ENCODE results near the gene C16orf89. TPM values are rescaled to one million over a fixed set of nuclear protein-coding genes. Genes with fewer than 3 reads are reported as not detected.

Gene C16orf89
- polyA plus RNA-seq, 10 donors: 0.15 to 0.94 (median 0.53) TPM; not detected in 2

- no peak for DNase-seq
Observed at GRCh38 chr16:5005916-5006315, 59.8 kb downstream of the C16orf89 start.

DNA sequence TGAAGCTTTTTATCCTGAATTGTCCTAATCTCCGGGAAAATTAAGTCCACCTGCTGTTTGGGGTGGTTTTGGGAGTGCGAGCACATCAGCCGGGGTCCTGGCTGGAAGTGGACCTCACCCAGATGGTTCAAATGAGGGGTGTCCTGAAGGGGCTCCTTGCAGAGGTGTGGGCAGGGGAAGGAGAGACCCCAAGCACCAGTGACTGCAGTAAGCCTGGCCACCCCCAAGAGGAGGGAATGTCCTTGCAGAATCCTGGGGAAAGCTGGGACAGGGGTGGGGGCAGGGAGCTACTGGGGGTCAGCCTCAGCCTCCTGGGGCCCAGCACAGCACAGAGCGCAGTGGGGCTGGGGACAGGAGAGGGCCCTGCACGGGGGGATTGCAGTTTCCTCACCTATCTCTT is 61.4 kb downstream of the C16orf89 start:
- DNase-seq: no peak

GRCh38 chr16:5003828-5004227 is 61.9 kb downstream of the C16orf89 start:
- no peak for DNase-seq

GRCh38 chr16:5003211-5003610 is 62.5 kb downstream of the C16orf89 start:
- DNase-seq: no peak

DNA sequence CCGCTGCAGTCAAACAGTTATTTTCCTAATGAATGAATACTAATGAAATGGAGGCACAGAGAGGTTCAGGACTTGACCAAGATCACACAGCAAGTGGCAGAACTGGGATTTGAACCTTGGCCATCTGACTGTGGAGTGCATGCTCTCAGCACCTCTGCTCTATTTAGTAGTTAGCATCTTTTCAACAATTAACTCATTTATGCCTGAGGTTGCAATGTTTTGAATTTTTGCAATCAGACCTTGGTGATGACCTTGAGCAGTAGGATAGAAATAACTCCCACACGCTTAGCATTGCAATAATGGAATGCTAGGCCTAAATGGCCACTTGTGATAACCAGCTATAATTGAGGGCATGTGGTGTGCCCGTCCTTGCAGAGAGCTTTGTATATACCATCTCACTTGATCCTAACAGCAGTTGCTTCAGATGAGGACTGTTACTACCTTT is 63.0 kb downstream of the C16orf89 start:
- no peak for DNase-seq

DNA sequence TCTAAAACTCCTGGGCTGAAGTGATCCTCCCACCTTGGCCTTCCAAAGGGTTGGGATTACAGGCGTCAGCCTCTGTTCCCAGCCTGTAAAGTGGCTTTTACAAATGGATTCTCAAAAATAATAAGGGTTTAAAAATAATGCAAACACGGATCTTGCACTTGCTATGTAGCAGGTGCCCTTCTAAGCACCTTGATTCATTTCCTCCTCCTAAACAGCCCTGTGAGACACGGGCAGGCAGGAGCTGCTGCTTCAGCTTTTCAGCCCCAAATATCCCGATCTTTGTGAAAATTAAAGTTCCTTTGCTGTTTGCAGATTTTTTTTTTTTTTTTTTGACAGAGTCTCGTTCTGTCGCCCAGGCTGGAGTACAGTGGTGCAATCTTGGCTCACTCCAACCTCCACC is 63.8 kb downstream of the C16orf89 start:
- no peak for DNase-seq

DNA sequence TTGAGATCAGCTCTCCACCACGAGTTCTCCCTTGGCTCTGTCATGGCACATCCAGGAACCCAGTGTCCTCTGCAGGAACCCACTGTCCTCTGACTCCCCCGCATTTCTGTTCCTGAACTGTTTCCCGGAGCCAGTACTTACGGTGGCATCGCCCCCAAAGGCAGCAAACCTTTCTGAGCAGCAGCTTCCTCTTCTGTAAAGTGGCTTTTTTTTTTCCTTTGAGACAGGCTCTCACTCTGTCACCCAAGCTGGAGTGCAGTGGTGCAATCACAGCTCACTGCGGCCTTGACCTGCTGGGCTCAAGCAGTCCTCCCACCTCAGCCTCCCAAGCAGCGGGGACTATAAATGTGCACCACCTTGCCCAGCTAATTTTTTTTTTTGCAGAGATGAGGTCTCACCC is 64.2 kb downstream of the C16orf89 start:
- DNase-seq: no peak

GRCh38 chr16:5000573-5001001 is 65.2 kb downstream of the C16orf89 start:
- no peak for DNase-seq

- no peak for DNase-seq
Observed at GRCh38 chr16:4994719-4995434, 70.9 kb downstream of the C16orf89 start.

Other genes with a start within 250 kb of the C16orf89 start
- gene GLYR1, start 218.7 kb downstream of the C16orf89 start, polyA plus RNA-seq (ENCODE audit: insufficient read length in 10 of 10): 10 to 100 TPM; 40.5 to 61.3 (median 49.6) TPM
- 10 to 100 TPM; 15.8 to 23.0 (median 19.5) TPM for gene UBN1, start 218.5 kb downstream of the C16orf89 start, polyA plus RNA-seq (ENCODE audit: insufficient read length in 10 of 10)
- 10 to 100 TPM in 2 of 10 donors, 1 to 10 TPM in 6, under 1 TPM in 2; 0.57 to 20.2 (median 1.2) TPM for gene PPL, start 128.8 kb downstream of the C16orf89 start, polyA plus RNA-seq (ENCODE audit: insufficient read length in 10 of 10)
- gene SEC14L5, start 107.6 kb downstream of the C16orf89 start, polyA plus RNA-seq (ENCODE audit: insufficient read length in 10 of 10): 1 to 10 TPM in 2 of 10 donors, under 1 TPM in 8; 0.52 to 1.3 (median 0.80) TPM
- 1 to 10 TPM; 3.0 to 5.4 (median 4.6) TPM for gene NAGPA, start 32.0 kb downstream of the C16orf89 start, polyA plus RNA-seq (ENCODE audit: insufficient read length in 10 of 10)
- gene ALG1, start 5.9 kb upstream of the C16orf89 start, polyA plus RNA-seq (ENCODE audit: insufficient read length in 10 of 10): 10 to 100 TPM in 9 of 10 donors, 1 to 10 TPM in 1; 9.5 to 14.1 (median 10.7) TPM
- 10 to 100 TPM in 7 of 10 donors, 1 to 10 TPM in 3; 8.3 to 14.2 (median 10.4) TPM for gene EEF2KMT, start 31.8 kb upstream of the C16orf89 start, polyA plus RNA-seq (ENCODE audit: insufficient read length in 10 of 10)